ENCODE results near the gene IGSF9. TPM values are rescaled to one million over a fixed set of nuclear protein-coding genes. Genes with fewer than 3 reads are reported as not detected.

IGSF9 gene
- total and polyA plus RNA-seq, 4 donors = 0.14 to 21.3 (median 16.1) TPM

DNA sequence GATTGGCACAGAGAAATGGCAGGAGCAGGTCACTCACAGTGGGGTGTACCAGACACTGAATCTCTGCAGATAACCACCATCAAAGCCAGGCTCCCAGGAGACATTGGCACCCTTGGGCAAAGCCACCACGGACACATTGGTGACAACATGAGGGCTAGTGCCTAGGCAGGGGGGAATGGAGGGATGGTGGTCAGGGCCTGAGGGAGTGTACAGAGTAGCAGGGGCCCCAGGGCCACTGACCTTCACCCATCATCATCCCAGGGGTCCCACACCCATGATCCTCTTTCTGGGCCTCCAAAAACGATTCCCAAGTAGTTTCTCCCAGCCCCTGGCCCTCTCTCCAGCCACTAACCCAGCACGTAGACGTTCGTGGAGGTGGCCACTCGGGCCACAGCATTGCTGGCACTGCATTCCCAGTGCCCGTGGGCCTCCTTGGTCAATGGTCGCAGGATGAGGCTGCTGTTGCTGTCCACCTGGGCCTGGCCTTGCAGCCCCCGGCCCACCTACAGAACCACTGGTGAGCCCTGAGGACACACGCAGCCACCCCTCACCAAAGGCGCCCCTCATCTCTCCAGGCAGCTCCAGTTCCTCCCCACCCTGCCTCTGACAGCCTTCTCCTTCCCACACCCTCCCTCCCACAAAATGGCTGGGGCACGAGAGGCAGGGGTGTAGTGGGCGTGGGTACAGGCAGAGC lies 14.2 kb downstream of the IGSF9 start:
- Histone ChIP-seq H3K27me3 (ENCODE audit: control insufficient read depth in 4 of 4, insufficient read depth in 4 of 4, low read length in 3 of 4) (no peaks in the 10 kb centered on the region), H3K36me3 (ENCODE audit: control insufficient read depth in 4 of 4, insufficient read depth in 3 of 4, low read depth in 1 of 4, low read length in 3 of 4) (peaks cover 0 to 33% (median 17%) of the 10 kb centered on the region in 4 donors), H3K9me3 (ENCODE audit: control insufficient read depth in 4 of 4, low read length in 3 of 4) (no peaks in the 10 kb centered on the region), H3K4me1 (ENCODE audit: control insufficient read depth in 4 of 4, insufficient read depth in 4 of 4, low read length in 3 of 4) (peaks cover 0 to 3% (median 1%) of the 10 kb centered on the region in 4 donors), H3K27ac (ENCODE audit: low read depth in 1 of 2, low read length in 2 of 2) (no peak overlapping the region), H3K4me3 (ENCODE audit: low read depth in 1 of 3, low read length in 3 of 3) (no peak overlapping the region), H3K9ac (ENCODE audit: low read depth in 1 of 2, low read length in 2 of 2) (no peak overlapping the region)
- no peak for DNase-seq (ENCODE audit: low spot score)
- 94% methylated on average over 13 of the region's 13 CpGs for WGBS
- TF ChIP-seq HNF4A (conservative IDR thresholded peaks at IDR 0.05) (no peak), RXRA (IDR thresholded peaks at IDR 0.05) (no peak), EGR1 (IDR thresholded peaks at IDR 0.05; ENCODE audit: low read depth in 2 of 2) (no peak), TAF1 (conservative IDR thresholded peaks at IDR 0.05) (no peak), YY1 (IDR thresholded peaks at IDR 0.05) (no peak), SP1 (IDR thresholded peaks at IDR 0.05) (no peak), HNF4G (IDR thresholded peaks at IDR 0.05) (no peak), FOXA1 (IDR thresholded peaks at IDR 0.05) (no peak), NR2F2 (IDR thresholded peaks at IDR 0.05) (no peak), MAX (IDR thresholded peaks at IDR 0.05) (no peak), GABPA (IDR thresholded peaks at IDR 0.05 in 1 of 2, conservative IDR thresholded peaks at IDR 0.05 in 1 of 2) (no peak), FOXA2 (IDR thresholded peaks at IDR 0.05) (no peak), REST (IDR thresholded peaks at IDR 0.05) (no peak), RAD21 (IDR thresholded peaks at IDR 0.05) (no peak), JUND (IDR thresholded peaks at IDR 0.05) (no peak)
- TF ChIP-seq, protein P1, sequence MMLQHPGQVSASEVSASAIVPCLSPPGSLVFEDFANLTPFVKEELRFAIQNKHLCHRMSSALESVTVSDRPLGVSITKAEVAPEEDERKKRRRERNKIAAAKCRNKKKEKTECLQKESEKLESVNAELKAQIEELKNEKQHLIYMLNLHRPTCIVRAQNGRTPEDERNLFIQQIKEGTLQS (IDR thresholded peaks at IDR 0.05) = no peak
- TF ChIP-seq, protein P2, sequence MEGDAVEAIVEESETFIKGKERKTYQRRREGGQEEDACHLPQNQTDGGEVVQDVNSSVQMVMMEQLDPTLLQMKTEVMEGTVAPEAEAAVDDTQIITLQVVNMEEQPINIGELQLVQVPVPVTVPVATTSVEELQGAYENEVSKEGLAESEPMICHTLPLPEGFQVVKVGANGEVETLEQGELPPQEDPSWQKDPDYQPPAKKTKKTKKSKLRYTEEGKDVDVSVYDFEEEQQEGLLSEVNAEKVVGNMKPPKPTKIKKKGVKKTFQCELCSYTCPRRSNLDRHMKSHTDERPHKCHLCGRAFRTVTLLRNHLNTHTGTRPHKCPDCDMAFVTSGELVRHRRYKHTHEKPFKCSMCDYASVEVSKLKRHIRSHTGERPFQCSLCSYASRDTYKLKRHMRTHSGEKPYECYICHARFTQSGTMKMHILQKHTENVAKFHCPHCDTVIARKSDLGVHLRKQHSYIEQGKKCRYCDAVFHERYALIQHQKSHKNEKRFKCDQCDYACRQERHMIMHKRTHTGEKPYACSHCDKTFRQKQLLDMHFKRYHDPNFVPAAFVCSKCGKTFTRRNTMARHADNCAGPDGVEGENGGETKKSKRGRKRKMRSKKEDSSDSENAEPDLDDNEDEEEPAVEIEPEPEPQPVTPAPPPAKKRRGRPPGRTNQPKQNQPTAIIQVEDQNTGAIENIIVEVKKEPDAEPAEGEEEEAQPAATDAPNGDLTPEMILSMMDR (IDR thresholded peaks at IDR 0.05; ENCODE audit: low read depth, low read length, missing input control) = no peak
- TF ChIP-seq, protein P3, sequence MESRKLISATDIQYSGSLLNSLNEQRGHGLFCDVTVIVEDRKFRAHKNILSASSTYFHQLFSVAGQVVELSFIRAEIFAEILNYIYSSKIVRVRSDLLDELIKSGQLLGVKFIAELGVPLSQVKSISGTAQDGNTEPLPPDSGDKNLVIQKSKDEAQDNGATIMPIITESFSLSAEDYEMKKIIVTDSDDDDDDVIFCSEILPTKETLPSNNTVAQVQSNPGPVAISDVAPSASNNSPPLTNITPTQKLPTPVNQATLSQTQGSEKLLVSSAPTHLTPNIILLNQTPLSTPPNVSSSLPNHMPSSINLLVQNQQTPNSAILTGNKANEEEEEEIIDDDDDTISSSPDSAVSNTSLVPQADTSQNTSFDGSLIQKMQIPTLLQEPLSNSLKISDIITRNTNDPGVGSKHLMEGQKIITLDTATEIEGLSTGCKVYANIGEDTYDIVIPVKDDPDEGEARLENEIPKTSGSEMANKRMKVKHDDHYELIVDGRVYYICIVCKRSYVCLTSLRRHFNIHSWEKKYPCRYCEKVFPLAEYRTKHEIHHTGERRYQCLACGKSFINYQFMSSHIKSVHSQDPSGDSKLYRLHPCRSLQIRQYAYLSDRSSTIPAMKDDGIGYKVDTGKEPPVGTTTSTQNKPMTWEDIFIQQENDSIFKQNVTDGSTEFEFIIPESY (IDR thresholded peaks at IDR 0.05) = no peak
